Loucy (cell line): Measurements from ENCODE around the gene PPP1R18.

Experiments
- CTCF ChIP-seq: fragments of 200-600 bp; sonication (generic); conservative IDR thresholded peaks from 2 replicates; pipeline ENCODE4 v1.5.1; 2014; ENCODE audit warnings: mild to moderate bottlenecking, antibody characterized with exemption, low read length
- EZH2phosphoT487 ChIP-seq: fragments of 200-600 bp; IDR thresholded peaks from 2 replicates; pipeline ENCODE4 v1.6.1; 2018; ENCODE audit warnings: antibody characterized with exemption, mild to moderate bottlenecking, moderate library complexity, borderline replicate concordance

DNA sequence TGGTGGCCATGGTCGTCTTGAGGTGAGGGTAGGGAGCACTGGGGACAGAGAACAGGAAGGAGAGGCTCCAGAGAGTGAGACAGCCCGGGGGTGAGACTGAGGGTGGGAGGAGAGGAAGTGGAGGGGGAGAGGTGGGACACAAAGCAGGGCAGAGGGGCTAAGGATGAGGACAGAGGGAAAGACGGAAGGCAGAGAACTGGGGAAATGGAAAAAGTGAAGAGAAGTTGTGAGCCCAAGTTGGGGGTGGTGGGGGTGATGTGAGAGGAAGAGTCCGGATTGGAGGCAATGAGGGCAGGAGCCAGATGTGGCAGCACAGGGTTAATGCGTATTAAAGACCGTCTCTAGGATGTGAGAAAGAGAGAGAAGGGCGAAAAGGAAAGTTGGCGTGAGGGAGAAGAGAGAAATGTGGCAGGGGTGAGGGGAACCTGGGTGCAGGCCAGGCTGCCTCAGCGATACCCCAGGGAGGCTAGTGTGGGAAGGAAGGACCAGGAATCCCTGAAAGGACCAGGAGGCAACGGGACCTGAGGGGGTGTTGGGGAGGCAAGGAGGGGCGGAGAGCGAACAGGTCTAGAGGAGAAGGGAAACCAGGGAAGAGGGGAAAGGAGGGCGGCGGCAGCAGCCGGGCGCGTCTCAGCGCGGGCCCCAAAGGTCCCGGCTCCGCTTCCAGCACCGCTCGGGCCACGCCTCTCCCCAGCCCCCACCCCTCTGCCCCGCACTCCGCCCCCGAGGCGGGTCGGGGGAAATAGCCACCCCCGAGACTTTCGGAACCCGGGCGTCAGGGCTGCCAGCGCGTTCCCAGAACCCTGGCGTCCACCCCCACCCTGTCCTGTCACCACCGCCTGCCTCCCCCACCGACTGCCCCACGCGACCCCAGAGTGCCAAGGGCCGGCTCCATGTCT lies at the start of gene PPP1R18:
- TF ChIP-seq CTCF = no peak
- no peak for TF ChIP-seq EZH2phosphoT487
